GM10847 (cell line): ENCODE results near the gene CYB5RL.

Experiments used
- POLR2A ChIP-seq: IDR thresholded peaks from 2 replicates; pipeline ENCODE4 v1.6.1; 2011; ENCODE audit not compliant: insufficient read length; ENCODE audit errors: extremely low read depth

Gene CYB5RL

DNA sequence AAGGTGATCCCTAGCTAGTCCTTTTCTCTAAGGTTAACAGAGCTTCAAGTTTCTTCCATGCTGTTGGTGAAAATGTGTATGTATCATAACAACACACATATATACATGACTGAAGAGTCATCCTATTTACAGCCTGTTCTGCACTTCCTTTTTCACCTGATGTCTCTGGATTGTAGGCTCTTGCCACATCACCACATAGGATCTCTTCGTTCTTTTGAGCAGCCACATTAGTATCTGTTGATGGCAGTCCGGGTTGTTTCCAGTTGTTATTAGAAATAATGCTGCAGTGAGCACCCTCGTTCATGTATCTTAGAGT lies 19.8 kb upstream of the CYB5RL start:
- TF ChIP-seq POLR2A = no peak

DNA sequence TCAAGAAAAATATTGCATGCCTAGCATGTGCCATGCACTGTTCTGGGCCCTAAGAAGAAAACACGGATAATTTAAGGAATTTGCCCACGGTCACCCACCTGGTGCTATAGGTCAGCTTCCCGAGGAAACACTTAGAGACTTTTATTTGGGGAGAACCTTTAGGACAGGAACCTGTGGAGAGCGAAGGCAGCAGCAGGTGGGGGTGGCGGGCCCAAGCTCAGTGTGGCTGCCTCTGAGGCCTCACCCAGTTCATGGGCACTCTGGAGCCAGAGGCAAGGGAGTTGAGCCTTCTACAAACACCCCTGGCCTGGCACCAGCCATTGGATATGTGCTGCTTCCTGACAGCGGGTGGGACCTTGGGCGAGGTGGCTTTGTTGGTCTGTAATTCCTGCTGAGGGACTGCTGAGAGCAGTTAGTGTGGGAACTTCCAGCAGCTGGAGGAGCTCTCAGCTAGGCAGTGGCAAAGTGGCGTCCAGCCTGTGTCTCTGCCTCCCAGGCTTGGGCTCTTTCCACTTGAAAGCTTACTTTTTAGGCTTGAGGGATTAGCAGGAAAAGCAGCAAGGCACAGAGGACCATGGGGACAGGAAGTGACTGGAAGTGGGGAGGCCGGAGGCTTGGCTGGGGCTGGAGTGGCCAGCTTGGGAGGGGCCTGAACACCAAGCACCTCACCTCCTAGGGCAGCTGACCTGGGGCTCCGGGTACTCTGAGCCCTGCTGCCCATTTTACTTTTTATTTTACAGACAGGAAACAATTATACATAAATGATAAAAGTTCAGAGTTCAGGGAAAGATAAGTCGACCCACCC lies 19.3 kb upstream of the CYB5RL start:
- no peak for TF ChIP-seq POLR2A

DNA sequence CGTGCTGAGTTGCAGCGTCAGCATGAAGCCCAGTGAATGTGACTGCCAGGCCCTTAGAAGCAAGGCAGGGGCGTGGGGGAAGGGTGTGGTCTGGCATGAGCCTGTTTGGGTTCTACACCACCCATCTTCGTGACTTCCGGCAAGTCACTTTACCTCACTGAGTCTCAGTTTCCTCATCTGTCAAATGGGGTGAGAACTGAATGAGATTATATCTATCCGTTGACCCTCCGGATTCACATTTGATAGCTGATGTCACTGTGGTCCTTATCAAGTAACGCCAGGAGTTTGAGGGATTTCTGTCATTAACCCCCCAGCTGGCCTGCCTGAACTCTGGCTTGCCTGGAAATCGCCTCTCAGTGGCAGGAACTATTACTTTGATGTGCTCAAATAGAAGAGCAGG lies 15.7 kb upstream of the CYB5RL start:
- TF ChIP-seq POLR2A = no peak

- TF ChIP-seq POLR2A = no peak
These were observed 13.0 kb upstream of the CYB5RL start for GRCh38 chr1:54212872-54213271.

DNA sequence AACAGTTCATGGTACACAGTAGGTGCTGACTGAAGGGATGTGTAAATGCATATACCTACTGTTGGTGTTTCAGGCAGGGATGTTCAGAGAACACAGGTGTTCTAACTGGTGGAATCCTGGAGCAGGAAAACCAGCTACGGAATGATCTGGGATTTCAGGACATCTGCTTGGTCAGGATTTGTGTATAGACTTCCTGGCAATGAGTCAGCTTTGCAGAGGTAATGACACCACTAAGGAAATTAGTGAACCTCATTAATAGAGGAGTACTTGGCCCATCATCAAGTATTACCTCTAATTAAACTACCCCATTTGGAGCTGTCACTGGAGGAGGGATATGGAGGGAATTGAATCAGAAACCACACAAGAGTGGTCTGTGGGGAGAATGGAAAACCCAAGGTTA lies 7.5 kb upstream of the CYB5RL start:
- no peak for TF ChIP-seq POLR2A

- TF ChIP-seq POLR2A = no peak
These were observed 4.4 kb upstream of the CYB5RL start for GRCh38 chr1:54204199-54204598.

- TF ChIP-seq POLR2A = no peak
These were observed 728 bp upstream of the CYB5RL start for GRCh38 chr1:54200519-54200997.

DNA sequence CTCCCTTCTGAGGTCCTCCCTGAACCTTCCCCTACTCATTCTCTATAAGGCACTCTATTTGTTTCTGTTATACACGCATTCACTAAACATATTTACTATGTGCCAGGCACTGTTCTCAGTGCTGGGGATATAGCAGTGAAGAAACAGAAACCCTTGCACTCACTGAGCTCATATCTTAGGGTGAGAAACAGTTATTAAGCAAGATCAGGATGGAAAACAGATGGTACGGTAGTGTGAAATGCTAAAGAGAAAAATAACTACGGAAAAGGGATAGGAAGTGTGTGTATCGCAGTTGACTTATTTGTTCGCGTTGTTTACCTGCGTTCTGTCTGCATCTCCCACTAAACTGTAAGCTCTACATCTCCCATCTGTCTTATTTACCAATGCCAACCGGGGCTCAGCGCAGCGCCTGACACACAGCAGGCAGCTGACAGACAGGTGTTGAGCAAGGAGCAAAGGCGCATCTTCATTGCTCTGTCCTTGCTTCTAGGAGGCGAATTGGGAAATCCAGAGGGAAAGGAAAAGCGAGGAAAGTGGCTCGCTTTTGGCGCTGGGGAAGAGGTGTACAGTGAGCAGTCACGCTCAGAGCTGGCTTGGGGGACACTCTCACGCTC lies 572 bp downstream of the CYB5RL start:
- TF ChIP-seq POLR2A = no peak

GRCh38 chr1:54193453-54193852 lies 6.4 kb downstream of the CYB5RL start:
- TF ChIP-seq POLR2A = no peak

DNA sequence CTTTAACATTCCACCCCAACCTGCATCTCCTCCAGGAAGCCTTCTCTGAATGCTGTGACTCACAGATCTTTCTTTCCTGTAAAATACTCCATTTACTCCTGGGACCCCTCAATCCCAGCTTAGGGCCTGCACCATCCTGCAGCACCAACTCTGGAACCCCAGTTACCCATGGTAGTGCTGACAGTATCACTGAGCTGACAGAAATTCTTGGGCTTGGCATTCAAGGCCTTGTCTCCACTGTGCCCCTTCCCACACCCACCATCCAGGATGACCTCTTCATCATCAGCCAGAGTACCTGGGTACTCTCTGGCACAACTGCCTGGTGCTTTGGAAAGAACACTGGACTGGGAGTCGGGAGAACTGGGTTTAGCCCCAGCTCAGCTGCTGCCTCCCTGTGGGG lies 8.3 kb downstream of the CYB5RL start:
- TF ChIP-seq POLR2A = no peak

- TF ChIP-seq POLR2A = no peak
These were observed 9.3 kb downstream of the CYB5RL start for GRCh38 chr1:54190526-54190925.

DNA sequence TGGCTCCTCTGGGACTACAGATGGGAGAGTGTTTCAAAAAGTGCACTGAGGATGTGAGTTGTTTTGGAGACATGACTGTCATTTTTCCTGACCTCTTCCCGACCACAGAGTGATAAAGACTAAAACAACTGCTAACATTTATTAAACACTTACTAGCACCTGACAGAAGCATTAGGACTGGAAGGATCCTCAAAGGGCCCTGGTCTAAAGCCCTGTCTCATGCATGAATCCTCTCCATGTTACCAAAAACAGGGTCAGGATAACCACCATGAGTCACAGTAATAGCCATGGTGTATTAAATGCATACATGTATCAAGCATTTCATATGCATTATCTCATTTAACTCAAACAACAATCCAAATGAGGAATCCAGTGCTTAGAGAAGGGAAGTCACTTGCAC lies 11.5 kb downstream of the CYB5RL start:
- no peak for TF ChIP-seq POLR2A

DNA sequence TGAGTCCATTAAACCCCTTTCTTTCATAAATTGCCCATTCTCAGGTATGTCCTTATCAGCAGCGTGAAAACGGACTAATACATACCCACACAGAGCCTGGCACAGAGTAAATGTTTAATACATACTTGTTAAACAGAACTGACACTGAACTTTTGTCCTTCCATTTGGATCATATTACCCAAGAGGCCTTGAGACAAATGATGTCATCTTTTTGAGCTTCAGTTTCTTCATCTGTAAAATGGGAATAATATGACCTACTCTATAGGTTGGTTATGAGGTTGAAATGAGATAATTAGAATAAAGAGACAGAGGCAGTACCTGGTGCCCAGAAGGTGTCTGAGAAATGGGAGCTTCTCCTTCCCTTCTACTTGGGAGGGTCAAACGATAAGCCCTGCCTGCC lies 13.8 kb downstream of the CYB5RL start:
- no peak for TF ChIP-seq POLR2A

DNA sequence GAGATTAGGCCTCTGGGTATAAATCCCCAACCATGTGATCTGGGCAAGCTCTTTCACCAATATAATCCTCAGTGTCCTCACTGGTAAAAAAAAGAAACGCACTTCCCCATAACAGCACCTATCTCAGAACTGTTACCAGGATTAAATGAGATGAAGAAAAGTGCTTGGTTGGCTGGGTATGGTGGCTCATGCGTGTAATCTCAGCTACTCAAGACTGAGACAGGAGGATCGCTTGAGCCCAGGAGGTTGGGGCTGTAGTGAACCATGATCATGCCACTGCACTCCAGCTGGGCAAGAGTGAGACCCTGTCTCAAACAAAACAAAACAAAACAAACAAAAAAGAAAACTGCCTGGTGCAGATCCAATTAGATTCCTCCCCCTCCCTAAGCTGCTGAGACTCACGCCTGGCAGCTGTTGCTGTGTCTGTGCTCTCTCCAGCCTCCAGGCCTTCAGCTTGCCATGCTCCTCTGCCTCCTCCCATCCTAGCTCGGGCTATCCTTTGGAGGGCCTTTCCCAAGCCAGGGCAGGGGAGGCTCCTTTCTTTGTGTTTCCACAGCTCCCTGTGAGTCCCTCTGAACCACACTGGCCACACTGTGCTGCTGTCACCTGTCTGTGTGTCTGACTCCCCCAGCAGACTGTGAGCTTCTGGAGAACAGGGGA lies 19.0 kb downstream of the CYB5RL start:
- TF ChIP-seq POLR2A = no peak

GRCh38 chr1:54178296-54179070 lies 21.3 kb downstream of the CYB5RL start:
- no peak for TF ChIP-seq POLR2A

DNA sequence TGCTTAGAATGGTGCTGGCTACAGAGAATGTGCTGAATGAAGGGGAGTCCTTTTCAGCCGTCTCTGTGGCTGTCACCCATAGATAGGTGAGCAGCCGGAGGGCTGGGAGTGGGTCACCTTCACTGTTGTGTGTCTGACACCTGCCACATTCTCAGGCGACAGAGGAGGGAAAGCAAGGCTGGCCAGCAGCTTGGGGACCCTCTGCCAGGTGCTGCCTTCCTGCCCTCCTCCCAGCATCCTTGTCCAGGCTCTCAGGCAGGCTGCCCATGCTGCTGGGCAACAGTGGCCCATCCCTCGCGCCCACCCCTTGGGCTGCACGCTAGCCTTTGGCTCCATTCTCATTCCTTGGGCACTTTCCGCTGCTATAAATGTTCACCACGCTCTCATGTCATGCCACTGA lies 22.1 kb downstream of the CYB5RL start:
- TF ChIP-seq POLR2A = no peak
